ENCODE data around the gene SAPCD2.
A peak's percentile ranks its signal among the peaks of the same experiment; 100 is the strongest.

SAPCD2 gene

DNA sequence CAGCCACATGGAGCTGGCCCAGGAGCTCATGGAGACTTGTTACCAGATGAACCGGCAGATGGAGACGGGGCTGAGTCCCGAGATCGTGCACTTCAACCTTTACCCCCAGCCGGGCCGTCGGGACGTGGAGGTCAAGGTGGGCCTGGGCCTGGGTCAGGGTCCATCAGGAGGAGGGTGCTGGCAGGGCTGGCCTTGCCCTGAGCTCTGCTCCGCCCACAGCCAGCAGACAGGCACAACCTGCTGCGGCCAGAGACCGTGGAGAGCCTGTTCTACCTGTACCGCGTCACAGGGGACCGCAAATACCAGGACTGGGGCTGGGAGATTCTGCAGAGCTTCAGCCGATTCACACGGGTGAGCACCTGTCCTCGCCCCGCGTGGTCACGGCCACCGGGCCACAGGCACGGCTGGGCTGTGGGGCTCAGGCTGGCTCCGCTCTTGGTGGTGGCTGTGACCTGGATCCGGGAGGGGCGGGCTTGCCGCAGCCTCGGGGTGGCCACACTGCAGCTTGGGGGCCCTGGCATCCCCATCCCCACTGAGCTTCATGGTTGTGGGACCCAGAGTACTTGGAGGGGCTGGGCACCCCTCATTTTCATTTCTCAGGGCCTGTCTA lies 37.1 kb upstream of the SAPCD2 start:
- DNase-seq (ENCODE audit: low read depth in 2 of 3, low spot score in 1 of 3): no peak

DNA sequence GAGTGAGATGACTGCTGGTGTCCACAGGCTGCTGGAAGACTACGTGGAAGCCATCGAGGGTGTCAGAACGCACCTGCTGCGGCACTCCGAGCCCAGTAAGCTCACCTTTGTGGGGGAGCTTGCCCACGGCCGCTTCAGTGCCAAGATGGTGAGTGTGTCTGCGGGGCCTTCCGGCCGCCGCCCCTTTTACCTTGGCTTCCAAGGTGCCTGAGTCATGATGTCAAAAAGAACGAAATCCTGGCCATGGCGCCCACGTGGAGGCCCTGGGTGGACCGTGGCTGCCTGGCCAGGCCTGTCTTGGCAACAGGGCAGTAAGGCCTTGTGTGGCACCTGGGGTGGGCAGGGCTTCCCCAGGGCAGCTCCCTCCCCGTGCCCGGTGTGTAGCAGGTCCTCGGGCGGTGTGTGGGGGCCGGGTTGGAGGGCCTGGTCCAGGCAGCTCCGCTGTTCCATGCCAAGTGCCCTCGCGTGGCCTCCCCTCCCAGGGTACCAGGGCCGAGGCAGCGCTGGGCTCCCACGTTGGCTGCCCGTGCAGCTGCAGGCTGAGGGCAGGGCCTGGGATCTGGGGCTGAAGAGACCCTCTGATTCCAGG lies 36.4 kb upstream of the SAPCD2 start:
- no peak for DNase-seq (ENCODE audit: low read depth in 2 of 3, low spot score in 1 of 3)

DNA sequence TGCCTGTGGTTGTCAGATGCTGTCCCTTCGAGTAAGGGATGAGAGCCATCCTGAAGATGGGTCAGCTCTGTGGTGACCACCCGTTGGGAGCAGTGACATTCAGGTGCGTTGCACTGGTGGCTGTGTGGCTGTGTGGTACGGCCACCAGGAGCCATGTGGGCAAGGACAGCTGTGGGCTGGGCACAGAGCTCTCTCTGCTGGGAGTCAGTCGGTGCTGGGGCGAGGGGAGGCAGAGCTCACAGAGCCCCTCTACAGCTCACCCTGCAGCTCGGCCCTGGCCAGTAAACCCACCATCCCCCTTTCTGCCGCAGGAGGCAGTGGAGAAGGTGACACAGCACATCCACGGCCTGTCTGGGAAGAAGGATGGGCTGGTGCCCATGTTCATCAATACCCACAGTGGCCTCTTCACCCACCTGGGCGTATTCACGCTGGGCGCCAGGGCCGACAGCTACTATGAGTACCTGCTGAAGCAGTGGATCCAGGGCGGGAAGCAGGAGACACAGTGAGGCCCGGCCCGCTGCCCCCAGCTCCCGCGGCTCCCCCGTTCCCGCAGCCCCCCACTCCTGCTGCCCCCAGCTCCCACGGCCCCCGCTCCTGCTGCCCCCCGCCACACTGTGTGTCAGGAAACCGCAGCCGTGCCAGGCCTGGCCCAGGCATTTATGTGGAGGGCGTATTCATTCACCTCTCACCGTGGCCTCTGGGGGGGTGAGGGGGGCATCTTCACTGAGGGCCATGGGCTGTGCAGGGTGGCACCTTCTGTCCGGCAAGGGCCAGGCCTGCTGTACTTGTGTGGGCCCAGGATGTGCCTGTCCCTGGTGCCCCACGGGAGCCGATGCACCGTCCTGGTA lies 35.7 kb upstream of the SAPCD2 start:
- DNase-seq (ENCODE audit: low read depth in 2 of 3, low spot score in 1 of 3): no peak

DNA sequence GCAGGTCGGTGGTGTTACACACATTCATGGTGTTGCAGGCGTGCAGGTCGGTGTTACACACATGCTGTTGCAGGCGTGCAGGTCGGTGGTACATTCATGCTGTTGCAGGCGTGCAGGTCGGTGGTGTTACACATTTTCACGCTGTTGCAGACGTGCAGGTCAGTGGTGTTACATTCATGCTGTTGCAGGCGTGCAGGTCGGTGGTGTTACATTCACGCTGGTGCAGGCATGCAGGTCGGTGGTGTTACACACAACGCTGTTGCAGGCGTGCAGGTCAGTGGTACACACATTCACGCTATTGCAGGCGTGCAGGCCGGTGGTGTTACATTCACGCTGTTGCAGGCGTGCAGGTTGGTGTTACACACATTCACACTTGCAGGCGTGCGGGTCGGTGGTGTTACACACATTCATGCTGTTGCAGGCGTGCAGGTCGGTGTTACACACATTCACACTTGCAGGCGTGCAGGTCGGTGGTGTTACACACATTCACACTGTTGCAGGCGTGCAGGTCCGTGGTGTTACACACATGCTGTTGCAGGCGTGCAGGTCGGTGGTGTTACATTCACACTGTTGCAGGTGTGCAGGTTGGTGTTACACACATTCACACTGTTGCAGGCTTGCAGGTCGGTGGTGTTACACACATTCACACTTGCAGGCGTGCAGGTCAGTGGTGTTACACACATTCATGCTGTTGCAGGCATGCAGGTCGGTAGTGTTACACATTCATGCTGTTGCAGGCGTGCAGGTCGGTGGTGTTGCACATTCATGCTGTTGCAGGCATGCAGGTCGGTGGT lies 33.0 kb upstream of the SAPCD2 start:
- DNase-seq (ENCODE audit: low read depth in 2 of 3, low spot score in 1 of 3): no peak

DNA sequence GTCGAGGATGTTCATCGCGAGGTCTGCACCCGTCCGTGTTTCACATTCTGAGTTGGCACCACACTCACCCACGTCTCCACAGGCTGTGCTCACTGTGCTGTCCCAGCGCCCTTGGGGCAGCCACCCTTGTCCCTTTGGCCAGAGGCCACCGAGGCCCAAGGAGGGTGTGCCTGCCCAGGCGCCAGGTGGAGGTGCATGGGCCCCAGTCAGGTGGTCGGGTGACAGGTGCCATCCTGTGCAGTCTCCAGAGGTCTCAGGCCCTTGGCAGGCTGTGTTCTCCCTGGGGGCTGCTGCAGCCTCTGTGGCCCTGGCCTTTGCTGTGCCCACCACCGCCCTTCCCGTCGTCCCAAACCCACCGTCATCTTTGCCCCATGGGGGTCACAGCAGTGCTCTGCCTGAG lies 28.9 kb upstream of the SAPCD2 start:
- DNase-seq (ENCODE audit: low read depth in 2 of 3, low spot score in 1 of 3): no peak

DNA sequence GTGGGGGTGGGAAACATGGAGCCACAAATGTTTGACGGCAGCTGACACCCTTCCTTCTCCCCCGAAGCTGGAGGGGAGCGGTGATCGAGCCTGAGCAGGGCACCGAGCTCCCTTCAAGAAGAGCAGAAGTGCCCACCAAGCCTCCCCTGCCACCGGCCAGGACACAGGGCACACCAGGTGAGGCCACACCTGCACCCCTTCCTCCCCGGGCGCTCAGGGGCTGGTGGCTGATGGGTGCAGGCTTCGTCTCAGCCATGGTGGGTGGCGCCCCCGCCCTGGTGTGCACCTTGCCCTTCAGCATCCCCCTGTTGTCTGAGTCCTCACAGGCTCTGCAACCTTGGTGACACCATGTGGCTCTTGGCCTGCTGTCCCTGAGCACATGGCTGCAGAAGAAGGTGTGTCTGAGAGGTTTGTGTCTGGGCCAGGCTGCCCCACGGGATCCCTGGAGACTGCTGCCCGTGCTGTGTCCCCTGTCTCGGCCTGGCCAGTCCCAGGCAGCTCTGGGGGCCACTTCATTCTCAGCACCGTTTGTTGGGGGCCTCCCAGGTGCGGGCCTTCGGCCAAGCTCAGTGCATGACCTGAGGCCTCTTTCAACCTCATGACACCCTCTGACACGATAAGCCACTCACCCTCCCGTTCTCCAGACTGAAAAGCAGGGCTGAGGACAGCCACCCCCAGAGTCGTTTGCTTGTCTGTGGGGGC lies 27.6 kb upstream of the SAPCD2 start:
- no peak for DNase-seq (ENCODE audit: low read depth in 2 of 3, low spot score in 1 of 3)

DNA sequence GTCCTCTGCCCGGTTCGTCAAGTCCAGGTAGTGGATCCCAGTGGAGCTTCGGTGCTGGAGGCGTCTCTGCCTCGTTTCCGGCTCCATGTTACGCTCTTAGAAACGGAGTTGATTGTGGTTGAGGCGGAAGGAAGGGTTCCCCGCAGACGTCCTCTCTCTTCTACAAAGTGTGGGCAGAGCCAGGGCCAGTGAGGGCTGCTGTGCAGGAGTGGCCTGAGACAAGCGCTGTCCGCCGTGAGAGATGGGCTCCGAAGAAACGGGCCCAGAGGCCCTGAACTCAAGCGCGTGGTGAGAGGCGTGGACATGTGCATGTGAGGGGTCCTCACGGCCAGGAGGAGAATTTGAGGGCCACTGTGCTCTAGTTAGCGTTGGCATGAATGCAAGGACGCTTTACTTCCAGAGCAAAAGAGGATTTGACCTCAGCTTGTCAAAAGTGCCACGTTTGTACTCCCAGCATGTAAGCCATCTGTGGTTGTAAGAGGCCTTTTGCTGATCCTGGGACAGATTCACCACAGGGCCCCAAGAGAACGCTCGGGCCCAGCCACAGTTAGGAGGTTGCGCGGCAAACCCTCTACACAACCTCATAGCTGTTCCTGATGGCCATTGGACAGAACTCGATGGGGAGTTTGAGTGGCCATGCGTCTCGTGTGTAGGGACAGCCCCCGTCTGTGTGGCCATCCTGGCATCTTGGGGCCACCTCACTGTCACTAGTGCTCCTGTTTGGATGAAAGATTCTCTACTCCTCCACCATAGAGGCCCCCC lies 26.6 kb upstream of the SAPCD2 start:
- DNase-seq (ENCODE audit: low read depth in 2 of 3, low spot score in 1 of 3): no peak

DNA sequence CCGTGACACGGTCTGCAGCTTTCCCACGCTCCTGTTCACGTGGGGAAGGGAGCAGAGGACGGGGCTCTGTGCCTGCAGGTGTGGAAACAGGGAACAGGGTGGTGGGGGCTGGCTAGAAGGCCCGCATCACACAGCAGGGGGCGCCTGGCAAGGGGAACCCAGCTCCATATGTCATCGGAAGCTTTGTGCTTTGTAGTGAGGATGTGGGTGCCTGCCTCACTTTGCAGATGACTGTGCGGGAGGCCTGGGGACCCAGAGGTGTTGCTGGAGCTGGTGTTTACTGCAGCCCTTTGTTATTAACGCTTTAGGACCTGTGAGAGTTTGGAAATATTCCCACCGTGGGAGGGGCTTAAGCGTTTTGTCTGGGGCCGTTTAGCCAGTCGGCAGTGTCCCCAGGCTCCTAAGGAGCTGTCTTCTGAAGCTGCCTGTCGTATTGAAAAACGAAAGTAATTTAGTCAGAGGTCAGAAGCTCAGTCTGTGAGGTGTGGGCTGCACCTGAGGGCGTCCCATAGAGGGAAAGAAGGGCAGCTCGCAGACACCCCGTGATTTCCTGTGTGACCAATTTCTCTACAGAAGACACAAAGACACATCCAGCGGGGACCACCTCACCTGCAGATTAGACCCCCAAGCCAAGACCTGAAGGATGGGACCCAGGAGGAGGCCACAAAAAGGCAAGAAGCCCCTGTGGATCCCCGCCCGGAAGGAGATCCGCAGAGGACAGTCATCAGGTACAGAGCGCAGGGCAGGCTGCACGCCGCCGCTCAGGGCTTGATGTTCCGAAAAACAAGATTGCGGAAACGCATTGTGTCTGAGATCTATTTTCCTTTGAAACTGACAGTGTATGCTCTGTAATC lies 25.5 kb upstream of the SAPCD2 start:
- DNase-seq (ENCODE audit: low read depth in 2 of 3, low spot score in 1 of 3): peak; percentile 71 to 79 (median 76)

DNA sequence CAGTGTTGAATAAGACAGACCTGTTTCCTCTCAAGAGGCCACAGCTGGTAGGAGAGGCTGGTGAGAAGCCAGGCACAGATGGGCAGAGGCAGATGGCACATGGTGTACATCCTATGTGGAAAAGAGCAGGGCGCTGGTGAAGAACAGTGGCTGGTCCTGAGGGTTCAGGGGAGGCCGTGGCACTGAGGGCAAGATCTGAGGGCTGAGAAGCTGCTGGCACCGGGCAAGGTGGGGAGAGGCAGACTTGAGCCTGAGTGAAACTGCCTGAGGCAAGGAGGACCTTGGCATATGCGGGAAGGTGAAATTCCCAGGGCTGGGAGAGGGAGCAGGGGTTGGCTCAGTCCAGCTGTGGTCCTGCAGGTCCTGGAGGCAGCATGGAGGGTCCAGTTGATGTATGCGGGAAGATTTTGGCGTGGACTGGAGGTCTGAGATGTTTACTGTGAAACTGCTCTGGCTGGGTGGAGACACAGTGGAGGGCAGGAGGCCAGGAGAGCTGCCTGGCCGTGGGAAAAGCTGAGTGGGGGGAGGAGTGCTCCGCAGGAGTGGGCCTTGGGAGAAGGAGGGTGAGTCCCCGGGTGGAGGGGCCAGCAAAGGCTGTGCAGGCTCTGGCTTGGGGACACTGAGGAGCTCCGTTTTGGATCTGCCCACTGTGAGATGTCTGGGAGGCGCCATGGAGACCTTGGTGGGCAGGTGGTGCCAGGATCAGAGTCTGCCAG lies 19.0 kb upstream of the SAPCD2 start:
- no peak for DNase-seq (ENCODE audit: low read depth in 2 of 3, low spot score in 1 of 3)

DNA sequence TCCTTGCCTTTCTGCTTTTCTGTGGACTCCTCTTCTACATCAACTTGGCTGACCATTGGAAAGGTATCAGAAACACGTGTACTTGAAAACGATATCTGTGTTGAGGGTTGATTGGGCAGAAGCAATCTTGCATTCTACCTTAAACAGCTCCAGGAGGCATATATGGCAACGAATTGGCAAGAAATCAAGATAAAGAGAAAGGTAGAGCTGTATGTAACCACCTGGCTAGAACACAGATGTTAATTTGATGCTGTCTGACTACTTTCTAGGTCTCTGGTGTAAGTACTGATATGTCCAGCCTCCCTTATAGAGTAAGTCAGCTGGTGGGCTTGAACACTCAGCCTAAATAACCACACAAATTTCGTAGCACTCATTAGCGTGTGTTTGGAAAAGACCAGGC lies 17.8 kb upstream of the SAPCD2 start:
- DNase-seq (ENCODE audit: low read depth in 2 of 3, low spot score in 1 of 3): no peak

DNA sequence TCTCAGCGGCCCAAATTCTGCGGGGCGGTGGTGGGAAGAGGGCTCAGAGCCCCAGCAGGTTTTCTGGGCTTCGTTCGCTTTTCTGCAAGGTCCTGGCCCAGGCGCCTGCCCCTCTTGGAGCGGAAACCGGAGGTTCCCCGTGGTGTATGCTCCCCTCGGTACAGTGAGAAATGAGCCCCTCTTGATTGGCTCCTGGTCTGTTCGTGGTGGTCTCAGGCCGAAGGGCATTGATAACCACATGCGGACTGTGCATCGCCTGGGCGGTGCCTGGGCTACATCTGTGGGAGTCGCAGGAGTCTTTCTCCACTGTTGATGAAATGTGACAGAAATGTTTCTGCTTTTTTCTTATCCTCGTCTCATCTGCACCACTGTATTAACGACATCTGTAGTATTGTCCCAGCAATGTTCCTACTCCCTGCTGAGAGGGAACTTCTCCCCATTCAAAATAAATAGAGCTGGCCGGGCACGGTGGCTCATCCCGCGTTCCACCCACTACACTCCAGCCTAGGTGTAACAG lies 17.1 kb upstream of the SAPCD2 start:
- no peak for DNase-seq (ENCODE audit: low read depth in 2 of 3, low spot score in 1 of 3)

DNA sequence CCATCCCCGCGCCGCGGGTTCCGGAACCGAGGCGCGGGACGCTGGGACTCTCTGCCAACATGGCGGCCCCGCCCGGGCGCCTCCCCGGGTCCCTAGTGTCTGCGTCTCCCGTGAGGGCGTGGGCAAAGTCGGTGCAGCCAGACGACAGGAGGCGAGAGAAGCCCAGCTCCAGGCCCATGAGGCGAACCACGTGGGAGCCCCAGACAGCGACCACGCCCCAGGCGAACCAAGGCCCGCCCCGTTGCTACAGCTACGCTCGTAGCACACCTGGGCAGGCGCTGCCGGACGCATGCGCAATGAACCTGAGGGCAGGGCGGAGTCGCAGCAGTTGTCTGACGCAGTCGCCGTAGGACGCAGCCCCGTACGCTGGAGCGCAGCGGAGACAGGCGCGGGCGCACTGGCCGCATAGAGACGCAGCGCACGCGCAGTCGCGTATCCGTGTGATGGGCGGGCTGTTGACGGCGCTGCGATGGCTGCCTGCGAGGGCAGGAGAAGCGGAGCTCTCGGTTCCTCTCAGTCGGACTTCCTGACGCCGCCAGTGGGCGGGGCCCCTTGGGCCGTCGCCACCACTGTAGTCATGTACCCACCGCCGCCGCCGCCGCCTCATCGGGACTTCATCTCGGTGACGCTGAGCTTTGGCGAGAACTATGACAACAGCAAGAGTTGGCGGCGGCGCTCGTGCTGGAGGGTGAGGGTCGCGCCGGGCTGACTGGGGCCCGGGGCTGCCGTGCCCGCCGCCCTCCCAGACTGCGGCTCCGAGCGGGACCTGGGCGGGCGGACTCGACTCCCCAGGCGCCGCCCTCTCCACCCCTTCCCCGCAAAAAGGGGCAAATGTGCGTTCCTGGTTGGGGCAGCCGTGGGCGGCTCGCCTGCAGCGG lies 16.4 kb upstream of the SAPCD2 start, which contains the start of gene MAN1B1:
TSS of gene MAN1B1 (plus strand) at position 455 of the 878 bp plus-strand sequence. CDS start at position 470, 15 bp downstream.
- peak; percentile 97 to 100 (median 99) for DNase-seq (ENCODE audit: low read depth in 2 of 3, low spot score in 1 of 3)

DNA sequence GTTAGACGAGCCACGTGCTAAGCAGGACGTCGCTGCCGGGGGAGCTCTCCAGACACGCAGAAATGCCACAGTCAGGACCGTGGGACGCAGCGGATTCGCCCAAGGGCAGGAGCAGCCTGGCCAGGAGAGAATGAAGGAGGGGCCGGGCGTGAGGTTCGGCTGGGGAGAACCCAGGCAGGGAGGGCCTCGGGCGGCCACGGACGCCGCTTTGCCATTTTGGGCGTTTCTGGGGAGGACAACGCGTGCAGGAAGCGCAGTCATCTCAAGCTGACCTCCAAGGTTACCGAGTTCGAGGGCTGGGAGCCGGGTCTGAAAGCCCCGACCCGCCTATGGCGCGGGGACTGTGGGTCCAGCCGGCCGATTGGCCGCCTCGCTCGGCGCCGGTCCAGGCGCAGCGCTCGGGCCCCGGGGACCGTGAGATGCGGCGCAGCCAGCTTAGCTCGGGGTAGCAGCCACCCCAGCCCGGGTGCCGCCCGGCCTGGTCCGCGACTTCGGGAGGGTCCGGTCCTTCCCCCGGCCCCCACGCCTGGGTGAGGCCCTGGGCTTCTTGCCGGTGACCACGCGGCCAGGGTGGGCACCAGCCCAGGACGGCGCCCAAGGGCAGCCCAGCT lies 15.7 kb upstream of the SAPCD2 start:
- DNase-seq (ENCODE audit: low read depth in 2 of 3, low spot score in 1 of 3): no peak

DNA sequence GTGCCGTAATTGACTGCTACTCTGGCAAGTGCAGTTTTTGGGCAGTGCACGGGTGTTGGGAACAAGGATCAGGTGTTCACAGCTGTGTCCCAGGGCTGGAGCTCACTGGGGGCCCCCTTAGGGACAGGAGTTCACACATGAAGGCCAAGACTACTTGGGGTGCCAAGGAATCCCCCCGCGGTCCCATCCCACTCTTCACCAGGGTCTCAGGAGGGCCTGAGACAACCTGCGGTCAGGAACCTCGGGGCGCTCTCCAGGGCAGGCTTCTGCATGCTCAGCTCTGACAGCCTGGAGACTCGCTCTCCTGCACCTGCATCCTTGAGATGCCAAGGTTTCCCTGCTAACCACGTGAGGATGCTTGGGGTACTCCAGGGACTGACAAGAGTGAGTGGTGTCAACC lies 14.2 kb upstream of the SAPCD2 start:
- DNase-seq (ENCODE audit: low read depth in 2 of 3, low spot score in 1 of 3): no peak

DNA sequence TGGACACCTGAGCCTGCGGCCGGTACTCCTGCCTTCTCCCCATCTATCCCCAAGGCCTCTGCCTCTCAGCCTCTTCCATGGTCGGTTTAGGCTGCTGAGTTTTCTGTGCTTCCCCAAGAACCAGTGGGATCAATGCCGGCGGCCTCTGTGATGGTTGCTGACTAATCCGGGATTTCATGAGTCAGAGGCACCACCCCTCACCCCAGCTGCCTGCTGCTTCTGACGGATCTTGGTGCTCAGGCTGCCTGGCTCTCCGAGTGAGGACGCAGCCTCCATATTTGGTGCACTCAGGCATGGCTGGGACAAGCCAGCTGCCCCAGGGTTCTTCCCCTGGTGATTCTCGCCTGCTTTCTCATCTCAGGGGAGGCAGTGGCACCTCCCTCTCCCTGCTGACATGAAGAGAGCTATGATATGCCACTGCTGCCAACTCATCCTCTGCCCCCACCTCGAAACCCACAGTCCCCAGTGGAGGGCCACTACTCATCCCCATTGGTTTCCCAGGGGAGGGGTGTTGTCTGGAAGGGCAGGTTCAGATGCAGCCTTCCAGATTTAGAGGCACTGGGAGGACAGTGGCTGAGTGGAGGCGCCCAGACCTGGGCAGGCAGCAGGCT lies 13.1 kb upstream of the SAPCD2 start:
- DNase-seq (ENCODE audit: low read depth in 2 of 3, low spot score in 1 of 3): no peak

DNA sequence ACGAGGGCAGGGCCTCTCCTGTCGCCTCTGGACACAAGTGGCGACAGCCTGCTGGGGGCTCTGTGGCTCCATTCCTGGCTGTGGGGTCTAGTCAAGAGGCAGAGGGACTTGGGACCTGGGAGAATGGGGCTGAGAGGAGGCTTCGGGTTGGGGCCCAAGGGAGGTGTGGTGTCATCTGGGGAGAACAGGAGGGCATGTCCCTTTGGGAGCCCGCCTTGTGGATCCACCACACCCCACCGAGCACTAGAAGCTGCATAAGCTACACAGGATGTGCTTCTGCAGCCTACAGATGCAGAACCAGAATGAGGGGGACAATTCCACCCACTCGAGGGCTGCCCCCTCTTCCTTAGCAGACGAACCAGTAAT lies 12.6 kb upstream of the SAPCD2 start:
- DNase-seq (ENCODE audit: low read depth in 2 of 3, low spot score in 1 of 3): no peak
